HepG2 (cell line): ENCODE measurements around the gene CD2. TPM values are rescaled to one million over a fixed set of nuclear protein-coding genes. Genes with fewer than 3 reads are reported as not detected.

Source experiments
- ATAC-seq: fragments of 200-7000 bp; cut with Tn5 transposase; 3 replicates; pipeline ENCODE4 v1.9.1; 2020; ENCODE audit warnings: mild to moderate bottlenecking, moderate library complexity
- BruUV-seq: library from RNA; stranded (reverse); fragments of 400-500 nt; replicated peaks from 2 replicates; lab custom pipeline; 2021; lab: Mats Ljungman, UMichigan
- CTCF ChIA-PET: fragments of 300-600 bp; formaldehyde crosslinking; extraction: SDS; loops from one replicate; lab custom pipeline; 2021; ENCODE audit warnings: low total read pairs, inconsistent platforms, low intra/inter-chr PET ratio; lab: Yijun Ruan, JAX
- POLR2A ChIA-PET: fragments of 350-600 bp; sonication (Branson Sonifier 250); formaldehyde crosslinking; loops from one replicate; lab custom pipeline; 2020; ENCODE audit warnings: antibody characterized with exemption, inconsistent platforms; lab: Yijun Ruan, JAX
- DNase-seq: peaks from one replicate; pipeline ENCODE4 v3.0.0-alpha.2; 2015; ENCODE audit warnings: low spot score
- FAIRE-seq: peaks from 3 replicates; lab custom pipeline; 2011; peaks lifted over from hg19 to GRCh38; lab: Jason Lieb, UNC
- H2AFZ ChIP-seq: one replicate; pipeline ENCODE4 v1.6.1; 2011; ENCODE audit warnings: low read length, inconsistent platforms
- H3K27ac ChIP-seq: fragments of 300-600 bp; 3 replicates; pipeline ENCODE4 v1.8.0; 2011; ENCODE audit warnings: mixed run types, mild to moderate bottlenecking, mixed read lengths, low read length, inconsistent platforms; ENCODE audit not compliant: insufficient read depth; ENCODE audit errors: extremely low read length
- H3K27me3 ChIP-seq, 2 experiments: fragments of 200-600 bp in 1 of 2; 2 replicates in 1 of 2; 3 replicates in 1 of 2; pipeline versions ENCODE4 v1.6.0 to v1.8.0; 2011; ENCODE audit warnings: low read length in 2 of 2, mild to moderate bottlenecking in 2 of 2, moderate library complexity in 2 of 2, inconsistent platforms in 1 of 2; ENCODE audit not compliant: insufficient read depth in 2 of 2, control insufficient read depth in 1 of 2
- H3K36me3 ChIP-seq, 2 experiments: fragments of 200-600 bp in 1 of 2; replicated peaks in 1 of 2; 2 replicates in 1 of 2; 3 replicates in 1 of 2; pipeline versions ENCODE4 v1.5.1 to v1.8.0; 2011; ENCODE audit warnings: low read length in 2 of 2, inconsistent platforms in 1 of 2; ENCODE audit not compliant: insufficient read depth in 2 of 2, control insufficient read depth in 1 of 2
- H3K4me1 ChIP-seq: 2 replicates; pipeline ENCODE4 v1.5.1; 2012; ENCODE audit warnings: low read length, inconsistent platforms; ENCODE audit not compliant: insufficient read depth
- H3K4me2 ChIP-seq: 2 replicates; pipeline ENCODE4 v1.6.0; 2011; ENCODE audit warnings: low read depth, low read length, inconsistent platforms
- H3K4me3 ChIP-seq, 3 experiments: fragments of 200-600 bp in 1 of 3; sonication (generic), shearing (Covaris generic) in 1 of 3; replicated peaks in 1 of 3; 2 replicates each; pipeline ENCODE4 v1.5.1; 2011 to 2016; ENCODE audit warnings: low read length in 3 of 3, inconsistent platforms in 2 of 3, low read depth in 2 of 3, mild to moderate bottlenecking in 2 of 3, control low read depth in 1 of 3, mixed read lengths in 1 of 3; ENCODE audit not compliant: insufficient read depth in 1 of 3
- H3K79me2 ChIP-seq: one replicate; pipeline ENCODE4 v1.6.1; 2011; ENCODE audit warnings: low read length, inconsistent platforms; ENCODE audit not compliant: insufficient read depth
- H3K9ac ChIP-seq: 2 replicates; pipeline ENCODE4 v1.6.0; 2011; ENCODE audit warnings: mild to moderate bottlenecking, low read depth, low read length, inconsistent platforms; ENCODE audit not compliant: insufficient read depth
- H3K9me3 ChIP-seq: 2 replicates; pipeline ENCODE4 v1.5.1; 2012; ENCODE audit warnings: mild to moderate bottlenecking, low read length
- H4K20me1 ChIP-seq: 2 replicates; pipeline ENCODE4 v1.6.0; 2011; ENCODE audit warnings: inconsistent platforms, mild to moderate bottlenecking, low read length, moderate library complexity; ENCODE audit not compliant: insufficient read depth
- ARID5B ChIP-seq: IDR thresholded peaks from 2 replicates; pipeline ENCODE4 v1.4.0; 2020; ENCODE audit warnings: mild to moderate bottlenecking, missing genetic modification reagents
- DPF2 ChIP-seq: sonication (generic); formaldehyde crosslinking; IDR thresholded peaks from 2 replicates; pipeline ENCODE4 v1.4.0; 2020; ENCODE audit warnings: mild to moderate bottlenecking, low read depth, missing genetic modification reagents, borderline replicate concordance
- PAWR ChIP-seq: sonication (generic); formaldehyde crosslinking; IDR thresholded peaks from 2 replicates; pipeline ENCODE4 v1.4.0; 2020; ENCODE audit warnings: missing genetic modification reagents, mild to moderate bottlenecking, borderline replicate concordance
- PHF8 ChIP-seq: sonication (generic); formaldehyde crosslinking; IDR thresholded peaks from 2 replicates; pipeline ENCODE4 v1.5.0; 2020; ENCODE audit warnings: missing genetic modification reagents
- ZNF253 ChIP-seq: sonication (generic); formaldehyde crosslinking; IDR thresholded peaks from 2 replicates; pipeline ENCODE4 v1.8.0; 2022; ENCODE audit warnings: mild to moderate bottlenecking, missing genetic modification reagents, borderline replicate concordance
- ZNF484 ChIP-seq: sonication (generic); formaldehyde crosslinking; IDR thresholded peaks from 2 replicates; pipeline ENCODE4 v1.5.1; 2020; ENCODE audit warnings: mild to moderate bottlenecking, low read depth, missing genetic modification reagents, borderline replicate concordance
- ZNF775 ChIP-seq: sonication (generic); formaldehyde crosslinking; IDR thresholded peaks from 2 replicates; pipeline ENCODE4 v1.4.0; 2020; ENCODE audit warnings: missing genetic modification reagents, mild to moderate bottlenecking, moderate library complexity, borderline replicate concordance
- WGBS: methylation state at CpG from one replicate; pipeline ENCODE4 v1.1.6; 2017; ENCODE audit warnings: low lambda C conversion rate; 5-methylcytosine and 5-hydroxymethylcytosine counted together
- in situ Hi-C: cut with HindIII; loops from 2 replicates; pipeline ENCODE4 v1.10.0; 2017; ENCODE audit warnings: low pct_unique_long_range_greater_than_20kb; ENCODE audit not compliant: extremely low pct_ligation_motif_present
- intact Hi-C: fragments of 100-400 bp; cut with micrococcal nuclease; formaldehyde crosslinking; loops from one replicate; pipeline ENCODE4 v1.10.0; 2022; ENCODE audit not compliant: unreplicated experiment
- polyA plus RNA-seq, 8 experiments: library from polyadenylated mRNA; depleted of rRNA in 3 of 8; stranded (reverse) in 7 of 8; unstranded in 1 of 8; fragments of >200 nt; fragmentation: Illumina TruSeq in 4 of 8; extraction: Trizol in 4 of 8; gene quantifications; 2 replicates each; pipeline versions ENCODE4 v1.2.1 to v1.2.3, GENCODE V29; 2011 to 2016; ENCODE audit warnings: low read depth in 4 of 8, missing spikeins in 1 of 8, mixed read lengths in 1 of 8; ENCODE audit not compliant: insufficient read depth in 1 of 8
- total RNA-seq, 5 experiments: library from RNA; depleted of rRNA; stranded (reverse); fragments of >200 nt; fragmentation: Illumina TruSeq; extraction: Trizol; gene quantifications; 2 replicates each; pipeline ENCODE4 v1.2.3, GENCODE V29; 2016; ENCODE audit warnings: low read depth in 1 of 5
- TF ChIP-seq, protein P1 (sequence below): sonication (generic); formaldehyde crosslinking; IDR thresholded peaks from 2 replicates; pipeline ENCODE4 v1.8.0; 2022; ENCODE audit warnings: mild to moderate bottlenecking, missing genetic modification reagents

Gene CD2
- total and polyA plus RNA-seq, 2 of the 13 experiments (the other 11 are each of a cell fraction or from before 2014, with no cell fraction given): not detected

DNA sequence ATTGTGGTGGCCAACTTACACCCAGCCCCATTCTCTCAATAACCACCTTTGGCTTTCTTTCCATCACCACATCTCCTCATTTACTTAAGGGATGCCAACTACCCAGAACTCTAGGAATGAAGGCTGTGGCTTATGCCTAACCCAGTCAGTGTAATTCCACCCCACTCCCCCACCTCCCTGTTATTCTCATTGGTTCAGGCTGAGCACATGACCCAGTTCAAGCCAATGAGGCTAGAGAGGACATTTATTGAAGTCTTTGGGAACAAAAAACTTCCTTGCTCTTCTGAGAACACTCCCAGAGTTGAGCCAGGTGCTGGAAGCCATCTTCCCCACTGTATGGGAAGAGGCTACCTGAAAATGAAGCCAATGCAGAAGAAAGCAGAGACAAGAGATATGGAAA is 22.8 kb upstream of the CD2 start:
- H4K20me1 ChIP-seq: no peaks in the 10 kb centered on the region
- no peaks in the 10 kb centered on the region for H3K9me3 ChIP-seq
- no peaks in the 10 kb centered on the region for H3K4me1 ChIP-seq
- no peak overlapping the region for H3K4me2 ChIP-seq
- no peak overlapping the region for H3K4me3 ChIP-seq
- H3K9ac ChIP-seq: no peak overlapping the region
- no peak for FAIRE-seq
- H3K27me3 ChIP-seq: no peaks in the 10 kb centered on the region; a peak in 1 of 5 replicates
- H3K79me2 ChIP-seq: no peaks in the 10 kb centered on the region
- ChIA-PET CTCF (no interaction called here), POLR2A (no interaction called here)
- TF ChIP-seq PAWR (CRISPR knock-in tag) (no peak), ZNF253 (CRISPR knock-in tag) (no peak), ZNF775 (no peak), ARID5B (no peak)
- ATAC-seq: no peak
- intact Hi-C loops (no loop called here), in situ Hi-C loops (loop anchor here (10.0 kb wide), 1 partner anchor 83 kb away; no protein-coding TSS in a partner anchor)
- no peak overlapping the region for H3K27ac ChIP-seq
- H2AFZ ChIP-seq: no peak overlapping the region
- H3K36me3 ChIP-seq: no peaks in the 10 kb centered on the region
- DNase-seq: no peak
- no TSS peak for BruUV-seq

GRCh38 chr1:116732726-116733125 is 21.5 kb upstream of the CD2 start:
- TF ChIP-seq, protein P1, sequence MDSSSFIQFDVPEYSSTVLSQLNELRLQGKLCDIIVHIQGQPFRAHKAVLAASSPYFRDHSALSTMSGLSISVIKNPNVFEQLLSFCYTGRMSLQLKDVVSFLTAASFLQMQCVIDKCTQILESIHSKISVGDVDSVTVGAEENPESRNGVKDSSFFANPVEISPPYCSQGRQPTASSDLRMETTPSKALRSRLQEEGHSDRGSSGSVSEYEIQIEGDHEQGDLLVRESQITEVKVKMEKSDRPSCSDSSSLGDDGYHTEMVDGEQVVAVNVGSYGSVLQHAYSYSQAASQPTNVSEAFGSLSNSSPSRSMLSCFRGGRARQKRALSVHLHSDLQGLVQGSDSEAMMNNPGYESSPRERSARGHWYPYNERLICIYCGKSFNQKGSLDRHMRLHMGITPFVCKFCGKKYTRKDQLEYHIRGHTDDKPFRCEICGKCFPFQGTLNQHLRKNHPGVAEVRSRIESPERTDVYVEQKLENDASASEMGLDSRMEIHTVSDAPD (CRISPR knock-in tag): no peak
- TF ChIP-seq DPF2 (CRISPR knock-in tag) (no peak), ZNF484 (CRISPR knock-in tag) (no peak), PHF8 (no peak)
- Histone ChIP-seq H3K4me3 (no peak overlapping the region), H3K27me3 (no peaks in the 10 kb centered on the region; a peak in 1 of 5 replicates), H3K9me3 (no peaks in the 10 kb centered on the region), H3K36me3 (no peaks in the 10 kb centered on the region), H3K4me1 (no peaks in the 10 kb centered on the region), H3K9ac (no peak overlapping the region), H3K27ac (no peak overlapping the region), H3K4me2 (no peak overlapping the region), H4K20me1 (no peaks in the 10 kb centered on the region), H2AFZ (no peak overlapping the region), H3K79me2 (no peaks in the 10 kb centered on the region)
- ChIA-PET CTCF (no interaction called here), POLR2A (no interaction called here)
- ATAC-seq (no peak), DNase-seq (no peak), FAIRE-seq (no peak)
- in situ Hi-C loops: loop anchor here (10.0 kb wide), 1 partner anchor 82 kb away; no protein-coding TSS in a partner anchor
- BruUV-seq: no TSS peak
- WGBS: 30% methylated on average over 6 of the region's 6 CpGs
- intact Hi-C loops: no loop called here
